Measurements from ENCODE around the gene KCNMA1.

- TF ChIP-seq REST (IDR thresholded peaks at IDR 0.05; ENCODE audit: low read depth) (no peak), CTCF (IDR thresholded peaks at IDR 0.05 in 2 of 3, conservative IDR thresholded peaks at IDR 0.05 in 1 of 3; ENCODE audit: borderline replicate concordance in 1 of 3, insufficient read depth in 1 of 3, low read depth in 2 of 3, low read length in 2 of 3) (no peak), EGR1 (IDR thresholded peaks at IDR 0.05; ENCODE audit: low read depth) (no peak), POLR2A (IDR thresholded peaks at IDR 0.05; ENCODE audit: borderline replicate concordance, extremely low read depth, insufficient read depth, insufficient read length) (no peak), SP1 (IDR thresholded peaks at IDR 0.05; ENCODE audit: low read depth) (no peak), ZNF274 (IDR thresholded peaks at IDR 0.05; ENCODE audit: low read depth, low read length) (no peak), POLR2AphosphoS5 (IDR thresholded peaks at IDR 0.05; ENCODE audit: low read depth, low read length) (no peak), SIN3A (IDR thresholded peaks at IDR 0.05; ENCODE audit: low read depth) (no peak), CEBPB (IDR thresholded peaks at IDR 0.05; ENCODE audit: low read depth) (no peak), YY1 (IDR thresholded peaks at IDR 0.05; ENCODE audit: extremely low read depth, insufficient replicate concordance, low read depth, low read length) (no peak), MAX (IDR thresholded peaks at IDR 0.05) (no peak), EZH2phosphoT487 (IDR thresholded peaks at IDR 0.05; ENCODE audit: borderline replicate concordance) (no peak)
Measured at GRCh38 chr10:77390481-77390891, 247.1 kb downstream of the KCNMA1 start.

Data from HCT116 (cell line).